ENCODE data around the gene ACACA.
"Not testable (repeated sequence)": the region's sequence is repeated elsewhere in the genome, so short reads cannot be mapped to it uniquely, and the experiment has no call there.

The ACACA gene

GRCh38 chr17:37158290-37158689 lies 248.3 kb downstream of the ACACA start:
- Histone ChIP-seq H3K9ac (ENCODE audit: low read depth, low read length) (no peak overlapping the region), H3K36me3 (ENCODE audit: control insufficient read depth, insufficient read depth, low read length) (no peaks in the 10 kb centered on the region), H3K27me3 (ENCODE audit: control insufficient read depth, insufficient read depth, low read length) (no peaks in the 10 kb centered on the region)

GRCh38 chr17:37148156-37148555 lies 258.5 kb downstream of the ACACA start:
- H3K9me3 ChIP-seq (ENCODE audit: control insufficient read depth, insufficient read depth, low read length) = no peaks in the 10 kb centered on the region
- H3K4me1 ChIP-seq (ENCODE audit: control insufficient read depth, insufficient read depth, low read length) = peaks cover 7% of the 10 kb centered on the region
- no peak overlapping the region for H3K4me3 ChIP-seq (ENCODE audit: low read depth, low read length)
- no peaks in the 10 kb centered on the region for H3K27me3 ChIP-seq (ENCODE audit: control insufficient read depth, insufficient read depth, low read length)
- H3K9ac ChIP-seq (ENCODE audit: low read depth, low read length) = no peak overlapping the region
- H3K36me3 ChIP-seq (ENCODE audit: control insufficient read depth, insufficient read depth, low read length) = no peaks in the 10 kb centered on the region

More at GRCh38 chr17:37158290-37158689, 248.3 kb downstream of the ACACA start:
- no peak overlapping the region for H3K4me3 ChIP-seq (ENCODE audit: low read depth, low read length)
- no peaks in the 10 kb centered on the region for H3K9me3 ChIP-seq (ENCODE audit: control insufficient read depth, insufficient read depth, low read length)
- H3K4me1 ChIP-seq (ENCODE audit: control insufficient read depth, insufficient read depth, low read length) = no peaks in the 10 kb centered on the region

GRCh38 chr17:37147301-37147812 lies 259.3 kb downstream of the ACACA start:
- H3K9me3 ChIP-seq (ENCODE audit: control insufficient read depth, insufficient read depth, low read length) = no peaks in the 10 kb centered on the region
- H3K4me3 ChIP-seq (ENCODE audit: low read depth, low read length) = no peak overlapping the region
- no peak overlapping the region for H3K9ac ChIP-seq (ENCODE audit: low read depth, low read length)
- no peaks in the 10 kb centered on the region for H3K27me3 ChIP-seq (ENCODE audit: control insufficient read depth, insufficient read depth, low read length)
- H3K36me3 ChIP-seq (ENCODE audit: control insufficient read depth, insufficient read depth, low read length) = no peaks in the 10 kb centered on the region
- H3K4me1 ChIP-seq (ENCODE audit: control insufficient read depth, insufficient read depth, low read length) = peaks cover 7% of the 10 kb centered on the region

GRCh38 chr17:37146086-37147064 lies 260.3 kb downstream of the ACACA start:
- Histone ChIP-seq H3K4me3 (ENCODE audit: low read depth, low read length) (no peak overlapping the region), H3K9ac (ENCODE audit: low read depth, low read length) (no peak overlapping the region)

GRCh38 chr17:37144075-37144701 lies 262.4 kb downstream of the ACACA start:
- no peak overlapping the region for H3K9ac ChIP-seq (ENCODE audit: low read depth, low read length)
- no peak overlapping the region for H3K4me3 ChIP-seq (ENCODE audit: low read depth, low read length)
- H3K4me1 ChIP-seq (ENCODE audit: control insufficient read depth, insufficient read depth, low read length) = peaks cover 7% of the 10 kb centered on the region
- H3K36me3 ChIP-seq (ENCODE audit: control insufficient read depth, insufficient read depth, low read length) = no peaks in the 10 kb centered on the region
- H3K27me3 ChIP-seq (ENCODE audit: control insufficient read depth, insufficient read depth, low read length) = no peaks in the 10 kb centered on the region
- no peaks in the 10 kb centered on the region for H3K9me3 ChIP-seq (ENCODE audit: control insufficient read depth, insufficient read depth, low read length)

More at GRCh38 chr17:37146086-37147064, 260.3 kb downstream of the ACACA start:
- peaks cover 7% of the 10 kb centered on the region for H3K4me1 ChIP-seq (ENCODE audit: control insufficient read depth, insufficient read depth, low read length)
- H3K9me3 ChIP-seq (ENCODE audit: control insufficient read depth, insufficient read depth, low read length) = no peaks in the 10 kb centered on the region
- no peaks in the 10 kb centered on the region for H3K36me3 ChIP-seq (ENCODE audit: control insufficient read depth, insufficient read depth, low read length)
- H3K27me3 ChIP-seq (ENCODE audit: control insufficient read depth, insufficient read depth, low read length) = no peaks in the 10 kb centered on the region

- not testable (repeated sequence) for H3K4me1 ChIP-seq (ENCODE audit: control insufficient read depth, insufficient read depth, low read length); H3K4me3 ChIP-seq (ENCODE audit: low read depth, low read length); H3K36me3 ChIP-seq (ENCODE audit: control insufficient read depth, insufficient read depth, low read length); H3K9ac ChIP-seq (ENCODE audit: low read depth, low read length); H3K27me3 ChIP-seq (ENCODE audit: control insufficient read depth, insufficient read depth, low read length); H3K9me3 ChIP-seq (ENCODE audit: control insufficient read depth, insufficient read depth, low read length)
Measured at GRCh38 chr17:37143558-37143957, 263.1 kb downstream of the ACACA start.

GRCh38 chr17:37142294-37142896 lies 264.2 kb downstream of the ACACA start:
- H3K27me3 ChIP-seq (ENCODE audit: control insufficient read depth, insufficient read depth, low read length) = no peaks in the 10 kb centered on the region
- no peak overlapping the region for H3K4me3 ChIP-seq (ENCODE audit: low read depth, low read length)
- peaks cover 4% of the 10 kb centered on the region for H3K4me1 ChIP-seq (ENCODE audit: control insufficient read depth, insufficient read depth, low read length)
- H3K9ac ChIP-seq (ENCODE audit: low read depth, low read length) = no peak overlapping the region
- H3K9me3 ChIP-seq (ENCODE audit: control insufficient read depth, insufficient read depth, low read length) = no peaks in the 10 kb centered on the region
- no peaks in the 10 kb centered on the region for H3K36me3 ChIP-seq (ENCODE audit: control insufficient read depth, insufficient read depth, low read length)

- Histone ChIP-seq H3K4me1 (ENCODE audit: control insufficient read depth, insufficient read depth, low read length) (peaks cover 22% of the 10 kb centered on the region), H3K9me3 (ENCODE audit: control insufficient read depth, insufficient read depth, low read length) (no peaks in the 10 kb centered on the region), H3K36me3 (ENCODE audit: control insufficient read depth, insufficient read depth, low read length) (no peaks in the 10 kb centered on the region), H3K27me3 (ENCODE audit: control insufficient read depth, insufficient read depth, low read length) (no peaks in the 10 kb centered on the region), H3K4me3 (ENCODE audit: low read depth, low read length) (no peak overlapping the region), H3K9ac (ENCODE audit: low read depth, low read length) (no peak overlapping the region)
Measured at GRCh38 chr17:37138571-37139120, 268.0 kb downstream of the ACACA start.

- Histone ChIP-seq H3K27me3 (ENCODE audit: control insufficient read depth, insufficient read depth, low read length) (no peaks in the 10 kb centered on the region), H3K9me3 (ENCODE audit: control insufficient read depth, insufficient read depth, low read length) (no peaks in the 10 kb centered on the region), H3K4me3 (ENCODE audit: low read depth, low read length) (no peak overlapping the region), H3K36me3 (ENCODE audit: control insufficient read depth, insufficient read depth, low read length) (no peaks in the 10 kb centered on the region), H3K9ac (ENCODE audit: low read depth, low read length) (no peak overlapping the region), H3K4me1 (ENCODE audit: control insufficient read depth, insufficient read depth, low read length) (peaks cover 22% of the 10 kb centered on the region)
Measured at GRCh38 chr17:37137906-37138514, 268.6 kb downstream of the ACACA start.

GRCh38 chr17:37137070-37137610 lies 269.5 kb downstream of the ACACA start:
- Histone ChIP-seq H3K4me1 (ENCODE audit: control insufficient read depth, insufficient read depth, low read length) (peaks cover 22% of the 10 kb centered on the region), H3K9ac (ENCODE audit: low read depth, low read length) (no peak overlapping the region), H3K36me3 (ENCODE audit: control insufficient read depth, insufficient read depth, low read length) (no peaks in the 10 kb centered on the region), H3K27me3 (ENCODE audit: control insufficient read depth, insufficient read depth, low read length) (no peaks in the 10 kb centered on the region), H3K4me3 (ENCODE audit: low read depth, low read length) (no peak overlapping the region), H3K9me3 (ENCODE audit: control insufficient read depth, insufficient read depth, low read length) (no peaks in the 10 kb centered on the region)

GRCh38 chr17:37135576-37135975 lies 271.1 kb downstream of the ACACA start:
- H3K9ac ChIP-seq (ENCODE audit: low read depth, low read length) = no peak overlapping the region
- H3K36me3 ChIP-seq (ENCODE audit: control insufficient read depth, insufficient read depth, low read length) = no peaks in the 10 kb centered on the region
- H3K27me3 ChIP-seq (ENCODE audit: control insufficient read depth, insufficient read depth, low read length) = no peaks in the 10 kb centered on the region
- H3K4me1 ChIP-seq (ENCODE audit: control insufficient read depth, insufficient read depth, low read length) = peaks cover 36% of the 10 kb centered on the region
- H3K9me3 ChIP-seq (ENCODE audit: control insufficient read depth, insufficient read depth, low read length) = no peaks in the 10 kb centered on the region
- H3K4me3 ChIP-seq (ENCODE audit: low read depth, low read length) = no peak overlapping the region
